ENCODE measurements around the gene FKBP4. TPM values are rescaled to one million over a fixed set of nuclear protein-coding genes. Genes with fewer than 3 reads are reported as not detected.

Gene FKBP4
- polyA plus RNA-seq, 1 experiment, result 34.1 TPM

- no peaks in the 10 kb centered on the region for H3K9me3 ChIP-seq (ENCODE audit: control insufficient read depth, insufficient read depth, low read length)
- no peak for DNase-seq (ENCODE audit: low read depth, low spot score)
- no peak overlapping the region for H3K27ac ChIP-seq (ENCODE audit: low read depth, low read length)
- no peak overlapping the region for H3K4me3 ChIP-seq (ENCODE audit: low read depth, low read length)
- no peaks in the 10 kb centered on the region for H3K27me3 ChIP-seq (ENCODE audit: control insufficient read depth, insufficient read depth, low read length)
- CTCF ChIA-PET, result interaction anchor here (0.6 kb wide), 1 partner anchor 327 kb away, joined by 4 read pairs; no protein-coding TSS in a partner anchor
- POLR2A ChIA-PET, result no interaction called here
- no peak for TF ChIP-seq CTCF (IDR thresholded peaks at IDR 0.05; ENCODE audit: low read depth, low read length)
Observed at GRCh38 chr12:2806700-2807099, 11.9 kb downstream of the FKBP4 start.

- DNase-seq (ENCODE audit: low read depth, low spot score), result no peak
- H3K27ac ChIP-seq (ENCODE audit: low read depth, low read length), result no peak overlapping the region
- POLR2A ChIA-PET, result interaction anchor here (1.6 kb wide), 1 partner anchor 17 kb away, joined by 4 read pairs; the partner anchor contains the start of gene FKBP4
- CTCF ChIA-PET, result interaction anchor here (1.3 to 2.6 kb wide), 3 partner anchors 42 to 132 kb away, joined by 3 to 12 read pairs (median 4); no protein-coding TSS in a partner anchor
- H3K27me3 ChIP-seq (ENCODE audit: control insufficient read depth, insufficient read depth, low read length), result no peaks in the 10 kb centered on the region
- TF ChIP-seq CTCF (IDR thresholded peaks at IDR 0.05; ENCODE audit: low read depth, low read length), result no peak
- peak overlapping the region; percentile 98 for H3K4me3 ChIP-seq (ENCODE audit: low read depth, low read length)
- H3K9me3 ChIP-seq (ENCODE audit: control insufficient read depth, insufficient read depth, low read length), result no peaks in the 10 kb centered on the region
Observed at GRCh38 chr12:2811801-2812200, 17.0 kb downstream of the FKBP4 start.

- CTCF ChIA-PET, result interaction anchor here (0.5 to 2.6 kb wide), 13 partner anchors 12 to 142 kb away, joined by 3 to 15 read pairs (median 3); no protein-coding TSS in a partner anchor
Observed at GRCh38 chr12:2812290-2813213, 17.8 kb downstream of the FKBP4 start, which contains the start of gene ITFG2. TSS of gene ITFG2 (plus strand) at chr12:2812668. CDS start at chr12:2812761, 93 bp downstream.

GRCh38 chr12:2813214-2814185 is 18.7 kb downstream of the FKBP4 start:
- POLR2A ChIA-PET, result interaction anchor here (0.6 to 1.6 kb wide), 3 partner anchors 18 to 35 kb away, joined by 4 to 6 read pairs (median 4); partner anchors contain the start of gene FKBP4
- no peaks in the 10 kb centered on the region for H3K9me3 ChIP-seq (ENCODE audit: control insufficient read depth, insufficient read depth, low read length)
- TF ChIP-seq CTCF (IDR thresholded peaks at IDR 0.05; ENCODE audit: low read depth, low read length), result peak; percentile 84

More at GRCh38 chr12:2812290-2813213, 17.8 kb downstream of the FKBP4 start, which contains the start of gene ITFG2:
- TF ChIP-seq CTCF (IDR thresholded peaks at IDR 0.05; ENCODE audit: low read depth, low read length), result no peak
- POLR2A ChIA-PET, result interaction anchor here (0.6 to 1.6 kb wide), 3 partner anchors 17 to 34 kb away, joined by 4 to 6 read pairs (median 4); partner anchors contain the start of gene FKBP4
- H3K27me3 ChIP-seq (ENCODE audit: control insufficient read depth, insufficient read depth, low read length), result no peaks in the 10 kb centered on the region
- H3K9me3 ChIP-seq (ENCODE audit: control insufficient read depth, insufficient read depth, low read length), result no peaks in the 10 kb centered on the region
- peak within 1 kb of the TSS; percentile 96 for H3K27ac ChIP-seq (ENCODE audit: low read depth, low read length)
- DNase-seq (ENCODE audit: low read depth, low spot score), result peak; percentile 94
- H3K4me3 ChIP-seq (ENCODE audit: low read depth, low read length), result peak within 1 kb of the TSS; percentile 98

More at GRCh38 chr12:2813214-2814185, 18.7 kb downstream of the FKBP4 start:
- Histone ChIP-seq H3K4me3 (ENCODE audit: low read depth, low read length) (peak overlapping the region; percentile 98), H3K27me3 (ENCODE audit: control insufficient read depth, insufficient read depth, low read length) (no peaks in the 10 kb centered on the region), H3K27ac (ENCODE audit: low read depth, low read length) (peak overlapping the region; percentile 96)
- no peak for DNase-seq (ENCODE audit: low read depth, low spot score)
- CTCF ChIA-PET, result interaction anchor here (0.6 to 2.6 kb wide), 14 partner anchors 9 to 261 kb away, joined by 3 to 15 read pairs (median 3); no protein-coding TSS in a partner anchor

Data from AG04450 (cell line).